OCI-LY1 (cell line): ENCODE data around the gene REV3L.

ENCODE experiments used
- H2AFZ ChIP-seq: fragments of 200-600 bp; sonication (generic), shearing (Covaris generic); 2 replicates; pipeline ENCODE4 v1.6.0; 2014; ENCODE audit warnings: antibody characterized with exemption, mild to moderate bottlenecking, low read length
- H3F3A ChIP-seq: fragments of 200-600 bp; sonication (generic), shearing (Covaris generic); 2 replicates; pipeline ENCODE4 v1.6.0; 2014; ENCODE audit warnings: mild to moderate bottlenecking, antibody characterized with exemption, low read length, moderate library complexity; ENCODE audit not compliant: insufficient read depth
- H3K27ac ChIP-seq: fragments of 200-600 bp; sonication (generic); 2 replicates; pipeline ENCODE4 v1.5.1; 2014; ENCODE audit warnings: low read length, mixed run types, mild to moderate bottlenecking, low read depth; ENCODE audit not compliant: poor library complexity, severe bottlenecking
- H3K27me3 ChIP-seq: fragments of 200-600 bp; sonication (generic); 2 replicates; pipeline ENCODE4 v1.6.0; 2014; ENCODE audit warnings: antibody characterized with exemption, mild to moderate bottlenecking, low read length, moderate library complexity; ENCODE audit not compliant: insufficient read depth
- H3K36me3 ChIP-seq: fragments of 200-600 bp; sonication (generic); 2 replicates; pipeline ENCODE4 v1.6.1; 2014; ENCODE audit warnings: mild to moderate bottlenecking, antibody characterized with exemption, low read length, moderate library complexity, mixed read lengths; ENCODE audit not compliant: insufficient read depth
- H3K4me1 ChIP-seq: fragments of 200-600 bp; sonication (generic); 2 replicates; pipeline ENCODE4 v1.5.1; 2014; ENCODE audit warnings: mild to moderate bottlenecking, low read length, moderate library complexity; ENCODE audit not compliant: insufficient read depth, severe bottlenecking
- H3K4me2 ChIP-seq: fragments of 200-600 bp; sonication (generic), shearing (Covaris generic); 2 replicates; pipeline ENCODE4 v1.6.1; 2014; ENCODE audit warnings: low read length
- H3K4me3 ChIP-seq: fragments of 200-600 bp; sonication (generic); 2 replicates; pipeline ENCODE4 v1.5.1; 2014; ENCODE audit warnings: low read length, low read depth, mild to moderate bottlenecking, mixed read lengths; ENCODE audit not compliant: poor library complexity, severe bottlenecking
- H3K79me2 ChIP-seq: fragments of 200-600 bp; shearing (Covaris generic); 2 replicates; pipeline ENCODE4 v1.6.1; 2016; ENCODE audit warnings: mixed run types, low read length, mixed read lengths; ENCODE audit not compliant: insufficient read depth
- H3K9ac ChIP-seq: fragments of 200-600 bp; sonication (generic), shearing (Covaris generic); 2 replicates; pipeline ENCODE4 v1.6.1; 2014; ENCODE audit warnings: mild to moderate bottlenecking, low read length, mixed read lengths
- H3K9me2 ChIP-seq: fragments of 200-600 bp; sonication (generic), shearing (Covaris generic); 2 replicates; pipeline ENCODE4 v1.6.1; 2014; ENCODE audit warnings: low read depth, mild to moderate bottlenecking, low read length, mixed read lengths
- H3K9me3 ChIP-seq: fragments of 200-600 bp; shearing (Covaris generic); 2 replicates; pipeline ENCODE4 v1.6.1; 2014; ENCODE audit warnings: low read length, mixed read lengths
- H4K20me1 ChIP-seq: fragments of 200-600 bp; sonication (generic), shearing (Covaris generic); 2 replicates; pipeline ENCODE4 v1.6.0; 2016; ENCODE audit warnings: mild to moderate bottlenecking, low read length; ENCODE audit not compliant: insufficient read depth
- CTCF ChIP-seq: fragments of 200-600 bp; sonication (generic), shearing (Covaris generic); IDR thresholded peaks from 2 replicates; pipeline ENCODE4 v1.5.1; 2017; ENCODE audit warnings: mild to moderate bottlenecking, antibody characterized with exemption, low read length, moderate library complexity, mixed read lengths
- EZH2 ChIP-seq: fragments of 200-600 bp; sonication (generic), shearing (Covaris generic); IDR thresholded peaks from 2 replicates; pipeline ENCODE4 v1.8.0; 2017; ENCODE audit warnings: borderline replicate concordance, mixed run types, mild to moderate bottlenecking, antibody characterized with exemption, low read length, moderate library complexity, mixed read lengths

REV3L gene

GRCh38 chr6:111427341-111428116 is 55.5 kb downstream of the REV3L start:
- no peak overlapping the region for H3K9ac ChIP-seq
- no peaks in the 10 kb centered on the region for H3F3A ChIP-seq
- H4K20me1 ChIP-seq, result no peaks in the 10 kb centered on the region; the same call in 1 of the 2 replicates
- H3K4me3 ChIP-seq, result peak overlapping the region; percentile 7
- peak overlapping the region; percentile 36; the same call in 1 of the 2 replicates for H3K4me2 ChIP-seq
- H3K9me2 ChIP-seq, result no peaks in the 10 kb centered on the region
- H2AFZ ChIP-seq, result no peak overlapping the region
- H3K36me3 ChIP-seq, result peaks cover 17% of the 10 kb centered on the region
- no peak for TF ChIP-seq CTCF
- TF ChIP-seq EZH2, result no peak
- H3K27me3 ChIP-seq, result no peaks in the 10 kb centered on the region
- peaks cover 8% of the 10 kb centered on the region for H3K9me3 ChIP-seq
- peaks cover 10% of the 10 kb centered on the region for H3K4me1 ChIP-seq
- peaks cover 91% of the 10 kb centered on the region for H3K79me2 ChIP-seq
- no peak overlapping the region for H3K27ac ChIP-seq

- TF ChIP-seq EZH2, result no peak
- TF ChIP-seq CTCF, result no peak
- Histone ChIP-seq H3F3A (no peaks in the 10 kb centered on the region), H3K4me1 (peaks cover 10% of the 10 kb centered on the region), H3K9me2 (no peaks in the 10 kb centered on the region), H2AFZ (no peak overlapping the region), H4K20me1 (no peaks in the 10 kb centered on the region; the same call in 1 of the 2 replicates), H3K27me3 (no peaks in the 10 kb centered on the region), H3K36me3 (peaks cover 10% of the 10 kb centered on the region; the same call in 1 of the 2 replicates), H3K79me2 (peaks cover 89% of the 10 kb centered on the region), H3K4me2 (no peak overlapping the region), H3K9me3 (peaks cover 5% of the 10 kb centered on the region), H3K4me3 (no peak overlapping the region), H3K27ac (no peak overlapping the region), H3K9ac (no peak overlapping the region)
Measured at GRCh38 chr6:111423960-111424846, 58.8 kb downstream of the REV3L start.

- Histone ChIP-seq H3F3A (no peaks in the 10 kb centered on the region), H3K27ac (no peak overlapping the region), H4K20me1 (no peaks in the 10 kb centered on the region; the same call in 1 of the 2 replicates), H2AFZ (no peak overlapping the region), H3K27me3 (no peaks in the 10 kb centered on the region), H3K4me3 (no peak overlapping the region), H3K4me1 (peaks cover 10% of the 10 kb centered on the region), H3K9me3 (peaks cover 2% of the 10 kb centered on the region; the same call in 1 of the 2 replicates), H3K36me3 (peaks cover 10% of the 10 kb centered on the region; the same call in 1 of the 2 replicates), H3K9ac (no peak overlapping the region), H3K9me2 (no peaks in the 10 kb centered on the region), H3K4me2 (no peak overlapping the region), H3K79me2 (peaks cover 89% of the 10 kb centered on the region)
- TF ChIP-seq CTCF (no peak), EZH2 (no peak)
Measured at GRCh38 chr6:111423055-111423633, 59.9 kb downstream of the REV3L start.
